HEK293T (cell line): ENCODE results near the gene BCL11A.

Experiments
- ARNT ChIP-seq: fragments of 450-650 bp; IDR thresholded peaks from 2 replicates; pipeline ENCODE4 v1.6.1; 2017; ENCODE audit warnings: mild to moderate bottlenecking
- L3MBTL2 ChIP-seq: fragments of 450-650 bp; conservative IDR thresholded peaks from 2 replicates; pipeline ENCODE4 v1.6.1; 2016; ENCODE audit warnings: mild to moderate bottlenecking
- LEF1 ChIP-seq: fragments of 450-650 bp; IDR thresholded peaks from 2 replicates; pipeline ENCODE4 v1.6.1; 2017; ENCODE audit warnings: mild to moderate bottlenecking, borderline replicate concordance
- SP1 ChIP-seq: fragments of 450-650 bp; IDR thresholded peaks from 2 replicates; pipeline ENCODE4 v1.6.1; 2017
- SUZ12 ChIP-seq: fragments of 450-650 bp; IDR thresholded peaks from 2 replicates; pipeline ENCODE4 v1.6.1; 2016; ENCODE audit warnings: mild to moderate bottlenecking

- no peak for TF ChIP-seq SP1
- no peak for TF ChIP-seq L3MBTL2
- no peak for TF ChIP-seq SUZ12
- no peak for TF ChIP-seq LEF1
- TF ChIP-seq ARNT, result no peak
These were observed 114.8 kb downstream of the BCL11A start for GRCh38 chr2:60438653-60439052.
